HCEC 1CT (cell line): ENCODE measurements around the gene TBC1D5.
"Not testable (repeated sequence)": the region's sequence is repeated elsewhere in the genome, so short reads cannot be mapped to it uniquely, and the experiment has no call there.

Source experiments
- DNase-seq: peaks from one replicate; pipeline ENCODE4 v3.0.0-alpha.2; 2017

The TBC1D5 gene

GRCh38 chr3:17707813-17708543 lies 34.5 kb downstream of the TBC1D5 start:
- DNase-seq: peak; percentile 55

GRCh38 chr3:17705991-17706390 lies 36.4 kb downstream of the TBC1D5 start:
- DNase-seq: not testable (repeated sequence)

- DNase-seq: not testable (repeated sequence)
Measured at GRCh38 chr3:17699815-17700214, 42.6 kb downstream of the TBC1D5 start.

GRCh38 chr3:17695665-17696064 lies 46.8 kb downstream of the TBC1D5 start:
- not testable (repeated sequence) for DNase-seq

- DNase-seq: not testable (repeated sequence)
Measured at GRCh38 chr3:17693670-17693999, 48.8 kb downstream of the TBC1D5 start.

- not testable (repeated sequence) for DNase-seq
Measured at GRCh38 chr3:17692846-17693669, 49.4 kb downstream of the TBC1D5 start.

- no peak for DNase-seq
Measured at GRCh38 chr3:17687566-17687965, 54.9 kb downstream of the TBC1D5 start.

- peak; percentile 19 for DNase-seq
Measured at GRCh38 chr3:17686613-17687012, 55.8 kb downstream of the TBC1D5 start.

- no peak for DNase-seq
Measured at GRCh38 chr3:17683542-17684207, 58.8 kb downstream of the TBC1D5 start.

- DNase-seq: no peak
Measured at GRCh38 chr3:17680530-17680929, 61.9 kb downstream of the TBC1D5 start.

- DNase-seq: peak; percentile 80
Measured at GRCh38 chr3:17678116-17678741, 64.2 kb downstream of the TBC1D5 start.

GRCh38 chr3:17674082-17674686 lies 68.2 kb downstream of the TBC1D5 start:
- no peak for DNase-seq

- no peak for DNase-seq
Measured at GRCh38 chr3:17672506-17672905, 69.9 kb downstream of the TBC1D5 start.

GRCh38 chr3:17670749-17671148 lies 71.7 kb downstream of the TBC1D5 start:
- no peak for DNase-seq

GRCh38 chr3:17664923-17665322 lies 77.5 kb downstream of the TBC1D5 start:
- DNase-seq: no peak

- DNase-seq: no peak
Measured at GRCh38 chr3:17656264-17656663, 86.2 kb downstream of the TBC1D5 start.

GRCh38 chr3:17655743-17656142 lies 86.7 kb downstream of the TBC1D5 start:
- no peak for DNase-seq

- not testable (repeated sequence) for DNase-seq
Measured at GRCh38 chr3:17649748-17650147, 92.7 kb downstream of the TBC1D5 start.

- DNase-seq: not testable (repeated sequence)
Measured at GRCh38 chr3:17648630-17649355, 93.6 kb downstream of the TBC1D5 start.

GRCh38 chr3:17645074-17645698 lies 97.2 kb downstream of the TBC1D5 start:
- DNase-seq: peak; percentile 61

- DNase-seq: peak; percentile 56
Measured at GRCh38 chr3:17643691-17644090, 98.7 kb downstream of the TBC1D5 start.

- DNase-seq: no peak
Measured at GRCh38 chr3:17642474-17642873, 100.0 kb downstream of the TBC1D5 start.
